ENCODE measurements around the gene TRIOBP.

GRCh38 chr22:37701141-37701786, 4.4 kb downstream of the TRIOBP start:
- TF ChIP-seq CHD2 (IDR thresholded peaks at IDR 0.05; ENCODE audit: low read depth, low read length) (no peak), U2AF1 (optimal IDR thresholded peaks at IDR 0.05; ENCODE audit: low read depth, low read length) (no peak), ZNF569 (CRISPR knock-in tag; IDR thresholded peaks at IDR 0.05; ENCODE audit: borderline replicate concordance) (no peak), HDAC6 (IDR thresholded peaks at IDR 0.05; ENCODE audit: low read depth, low read length) (no peak), NFIC (IDR thresholded peaks at IDR 0.05; ENCODE audit: low read length) (no peak), PRDM15 (CRISPR knock-in tag; IDR thresholded peaks at IDR 0.05) (no peak), HNF1A (IDR thresholded peaks at IDR 0.05; ENCODE audit: low read depth) (no peak), HNF1A (CRISPR knock-in tag; IDR thresholded peaks at IDR 0.05; ENCODE audit: borderline replicate concordance) (no peak), FOXM1 (CRISPR knock-in tag; IDR thresholded peaks at IDR 0.05) (no peak), CTCF (CRISPR knock-in tag; IDR thresholded peaks at IDR 0.05) (no peak), SRSF1 (optimal IDR thresholded peaks at IDR 0.05; ENCODE audit: low read depth, low read length) (no peak), ZNF512 (CRISPR knock-in tag; IDR thresholded peaks at IDR 0.05) (no peak), REST (IDR thresholded peaks at IDR 0.05; ENCODE audit: borderline replicate concordance in 1 of 2, low read depth in 1 of 2, low read length in 2 of 2) (no peak), NFYB (CRISPR knock-in tag; IDR thresholded peaks at IDR 0.05) (no peak), HNRNPLL (IDR thresholded peaks at IDR 0.05; ENCODE audit: low read depth, low read length, poor library complexity, severe bottlenecking) (no peak)
